Measurements from ENCODE around the gene PTPRN.

The PTPRN gene

GRCh38 chr2:219309278-219309677 is at the start of gene PTPRN:
Gene PTPRN, minus strand, starts transcription at chr2:219309401. Its CDS starts 69 bp downstream, at chr2:219309332.
- Histone ChIP-seq H4K20me1 (ENCODE audit: insufficient read depth) (no peaks in the 10 kb centered on the region), H3K9ac (no peak within 1 kb of the TSS), H3K79me2 (ENCODE audit: insufficient read depth, low read depth) (no peaks in the 10 kb centered on the region), H3K27ac (no peak within 1 kb of the TSS), H3K4me2 (no peak within 1 kb of the TSS), H3K27me3 (ENCODE audit: insufficient read depth, low read depth) (peaks cover 20% of the 10 kb centered on the region; the same call in 1 of the 2 replicates), H3K36me3 (ENCODE audit: insufficient read depth) (no peaks in the 10 kb centered on the region), H3K4me3 (IDR thresholded peaks at IDR 0.05; ENCODE audit: insufficient read depth, low read depth, low read length) (no peak within 1 kb of the TSS), H2AFZ (ENCODE audit: low read depth) (no peak within 1 kb of the TSS), H3K4me1 (ENCODE audit: low read depth, poor library complexity, severe bottlenecking) (no peaks in the 10 kb centered on the region)
- TF ChIP-seq, protein P1, sequence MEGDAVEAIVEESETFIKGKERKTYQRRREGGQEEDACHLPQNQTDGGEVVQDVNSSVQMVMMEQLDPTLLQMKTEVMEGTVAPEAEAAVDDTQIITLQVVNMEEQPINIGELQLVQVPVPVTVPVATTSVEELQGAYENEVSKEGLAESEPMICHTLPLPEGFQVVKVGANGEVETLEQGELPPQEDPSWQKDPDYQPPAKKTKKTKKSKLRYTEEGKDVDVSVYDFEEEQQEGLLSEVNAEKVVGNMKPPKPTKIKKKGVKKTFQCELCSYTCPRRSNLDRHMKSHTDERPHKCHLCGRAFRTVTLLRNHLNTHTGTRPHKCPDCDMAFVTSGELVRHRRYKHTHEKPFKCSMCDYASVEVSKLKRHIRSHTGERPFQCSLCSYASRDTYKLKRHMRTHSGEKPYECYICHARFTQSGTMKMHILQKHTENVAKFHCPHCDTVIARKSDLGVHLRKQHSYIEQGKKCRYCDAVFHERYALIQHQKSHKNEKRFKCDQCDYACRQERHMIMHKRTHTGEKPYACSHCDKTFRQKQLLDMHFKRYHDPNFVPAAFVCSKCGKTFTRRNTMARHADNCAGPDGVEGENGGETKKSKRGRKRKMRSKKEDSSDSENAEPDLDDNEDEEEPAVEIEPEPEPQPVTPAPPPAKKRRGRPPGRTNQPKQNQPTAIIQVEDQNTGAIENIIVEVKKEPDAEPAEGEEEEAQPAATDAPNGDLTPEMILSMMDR (conservative IDR thresholded peaks at IDR 0.05; ENCODE audit: low read depth, low read length) = no peak

- no peak overlapping the region for H3K27ac ChIP-seq
Measured at GRCh38 chr2:219358170-219359075, 49.2 kb upstream of the PTPRN start.

DNA sequence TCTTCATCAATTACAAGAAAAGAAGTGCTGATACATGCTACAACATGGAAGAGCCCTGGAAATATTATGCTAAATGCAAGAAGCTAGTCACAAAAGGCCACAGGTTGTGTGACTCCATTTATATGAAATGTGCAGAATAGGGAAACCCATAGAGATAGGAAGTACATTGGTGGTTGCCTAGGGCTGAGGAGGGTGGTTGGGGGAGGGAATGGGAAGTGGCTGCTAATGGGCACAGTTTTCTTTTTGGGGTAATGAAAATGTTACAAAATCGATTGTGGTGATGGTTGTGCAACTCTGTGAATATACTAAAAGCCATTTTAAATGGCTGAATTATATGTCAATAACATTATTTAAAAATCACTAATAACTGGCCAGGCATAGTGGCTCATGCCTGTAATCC is 47.6 kb upstream of the PTPRN start:
- Histone ChIP-seq H3K4me1 (ENCODE audit: low read depth, poor library complexity, severe bottlenecking) (peaks cover under 1% of the 10 kb centered on the region), H3K4me3 (IDR thresholded peaks at IDR 0.05; ENCODE audit: insufficient read depth, low read depth, low read length) (no peak overlapping the region), H3K9ac (no peak overlapping the region), H3K36me3 (ENCODE audit: insufficient read depth) (no peaks in the 10 kb centered on the region), H2AFZ (ENCODE audit: low read depth) (no peak overlapping the region), H3K79me2 (ENCODE audit: insufficient read depth, low read depth) (no peaks in the 10 kb centered on the region), H3K27me3 (ENCODE audit: insufficient read depth, low read depth) (no peaks in the 10 kb centered on the region), H3K4me2 (no peak overlapping the region), H3K27ac (no peak overlapping the region), H4K20me1 (ENCODE audit: insufficient read depth) (no peaks in the 10 kb centered on the region)
- TF ChIP-seq, protein P1 (conservative IDR thresholded peaks at IDR 0.05; ENCODE audit: low read depth, low read length) = no peak

More at GRCh38 chr2:219358170-219359075, 49.2 kb upstream of the PTPRN start:
- TF ChIP-seq, protein P1 (conservative IDR thresholded peaks at IDR 0.05; ENCODE audit: low read depth, low read length) = no peak
- H3K27me3 ChIP-seq (ENCODE audit: insufficient read depth, low read depth) = no peaks in the 10 kb centered on the region
- H3K4me1 ChIP-seq (ENCODE audit: low read depth, poor library complexity, severe bottlenecking) = peaks cover 16% of the 10 kb centered on the region
- no peaks in the 10 kb centered on the region for H3K36me3 ChIP-seq (ENCODE audit: insufficient read depth)
- H3K79me2 ChIP-seq (ENCODE audit: insufficient read depth, low read depth) = no peaks in the 10 kb centered on the region
- no peak overlapping the region for H2AFZ ChIP-seq (ENCODE audit: low read depth)
- H3K9ac ChIP-seq = no peak overlapping the region
- no peaks in the 10 kb centered on the region for H4K20me1 ChIP-seq (ENCODE audit: insufficient read depth)
- H3K4me3 ChIP-seq (IDR thresholded peaks at IDR 0.05; ENCODE audit: insufficient read depth, low read depth, low read length) = no peak overlapping the region
- H3K4me2 ChIP-seq = no peak overlapping the region

GRCh38 chr2:219354582-219354981 is 45.4 kb upstream of the PTPRN start:
- no peak overlapping the region for H3K4me3 ChIP-seq (IDR thresholded peaks at IDR 0.05; ENCODE audit: insufficient read depth, low read depth, low read length)
- H3K9ac ChIP-seq = no peak overlapping the region
- no peak overlapping the region for H3K27ac ChIP-seq
- H3K36me3 ChIP-seq (ENCODE audit: insufficient read depth) = no peaks in the 10 kb centered on the region
- TF ChIP-seq, protein P1 (conservative IDR thresholded peaks at IDR 0.05; ENCODE audit: low read depth, low read length) = no peak
- no peaks in the 10 kb centered on the region for H3K4me1 ChIP-seq (ENCODE audit: low read depth, poor library complexity, severe bottlenecking)
- H3K27me3 ChIP-seq (ENCODE audit: insufficient read depth, low read depth) = no peaks in the 10 kb centered on the region
- no peaks in the 10 kb centered on the region for H4K20me1 ChIP-seq (ENCODE audit: insufficient read depth)
- no peaks in the 10 kb centered on the region for H3K79me2 ChIP-seq (ENCODE audit: insufficient read depth, low read depth)
- H2AFZ ChIP-seq (ENCODE audit: low read depth) = no peak overlapping the region
- H3K4me2 ChIP-seq = no peak overlapping the region

Data from KMS-11 (cell line).